OCI-LY3 (cell line): ENCODE data around the gene EVA1B.

Source experiments
- CTCF ChIP-seq: fragments of 200-600, 300-600 bp; sonication (generic); IDR thresholded peaks from 2 replicates; pipeline ENCODE4 v1.5.1; 2014; ENCODE audit warnings: antibody characterized with exemption, low read length, low read depth
- EZH2phosphoT487 ChIP-seq: fragments of 200-600 bp; shearing (Covaris generic); IDR thresholded peaks from 2 replicates; pipeline ENCODE4 v1.6.1; 2018; ENCODE audit warnings: antibody characterized with exemption, mixed run types, low read depth

GRCh38 chr1:36285443-36286101, 37.9 kb downstream of the EVA1B start:
- peak; percentile 68 for TF ChIP-seq CTCF
- TF ChIP-seq EZH2phosphoT487 = no peak
